Ramos (cell line): Measurements from ENCODE around the gene ADARB2.

Experiments used
- in situ Hi-C: fragments of 300-500 bp; cut with MboI; formaldehyde crosslinking; loops from one replicate; pipeline ENCODE4 v1.14.3; 2022; ENCODE audit warnings: low sequenced_read_pairs; ENCODE audit not compliant: unreplicated experiment

The ADARB2 gene

DNA sequence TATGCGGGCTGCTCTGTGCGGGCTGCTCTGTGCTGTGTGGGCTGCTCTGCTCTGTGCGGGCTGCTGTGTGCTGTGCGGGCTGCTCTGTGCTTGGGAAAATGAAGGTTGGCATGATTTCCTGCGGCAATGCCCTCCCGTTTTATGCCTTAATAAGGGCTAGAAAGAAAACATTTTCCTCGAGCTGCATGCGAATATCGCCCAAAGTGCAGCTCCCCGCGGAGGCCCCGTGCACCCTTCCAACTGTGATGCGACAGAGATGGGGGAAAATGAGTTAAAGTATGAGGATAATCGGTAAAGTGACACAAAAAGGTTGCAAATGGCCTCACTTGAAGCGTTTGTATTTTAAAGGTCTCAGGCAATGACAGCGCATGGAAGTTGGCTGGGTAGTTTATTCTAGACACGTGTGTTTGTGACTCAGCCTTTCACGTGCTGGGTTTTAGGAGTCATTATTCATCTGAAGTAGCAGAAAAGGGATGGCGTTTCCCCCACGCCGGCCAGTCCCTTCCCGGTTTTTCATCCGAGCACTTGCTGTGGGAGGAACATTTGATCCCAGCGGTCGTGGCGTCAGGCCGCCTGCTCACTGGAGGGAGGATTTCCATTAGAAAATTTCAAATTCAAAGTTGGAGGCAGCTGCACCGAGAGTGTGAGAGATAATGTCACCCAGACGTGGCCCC is 220.7 kb downstream of the ADARB2 start:
- in situ Hi-C loops, result no loop called here

DNA sequence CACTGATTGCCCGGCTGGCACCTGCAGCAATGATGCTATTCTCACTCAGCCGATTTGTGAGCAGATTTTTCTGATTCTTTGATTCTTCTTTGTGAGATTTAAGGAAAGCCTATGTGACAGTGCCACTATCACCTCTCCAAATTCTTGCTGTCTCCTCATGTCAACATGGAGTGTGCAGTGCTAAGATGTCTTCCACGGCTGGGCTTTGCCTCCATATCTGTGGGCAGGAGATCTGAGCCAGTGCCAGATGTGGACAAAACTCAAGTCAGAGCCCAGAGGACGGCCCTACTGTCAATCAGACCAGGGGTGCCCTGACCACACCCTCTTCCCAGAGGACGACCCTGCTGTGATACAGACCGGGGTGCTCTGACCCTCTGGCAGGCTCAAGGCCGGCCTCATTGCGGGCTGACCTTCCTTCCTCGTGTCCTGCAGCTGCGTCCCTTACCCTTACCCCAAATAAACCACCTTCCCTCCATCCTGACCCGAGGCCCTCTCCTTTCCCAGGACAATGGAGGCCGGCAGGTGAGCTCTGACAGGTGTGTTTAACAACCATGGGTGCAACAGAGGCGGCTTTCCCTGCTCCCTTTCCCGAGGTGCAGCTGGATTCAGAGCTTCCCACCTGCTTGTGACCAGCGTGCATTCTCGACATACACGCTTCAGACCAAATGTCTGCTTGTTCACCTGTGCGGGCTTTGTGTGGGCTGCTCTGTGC is 221.4 kb downstream of the ADARB2 start:
- in situ Hi-C loops, result no loop called here

- in situ Hi-C loops, result no loop called here
Measured at GRCh38 chr10:1515121-1515779, 222.1 kb downstream of the ADARB2 start.

- in situ Hi-C loops, result no loop called here
Measured at GRCh38 chr10:1514681-1515080, 222.6 kb downstream of the ADARB2 start.

DNA sequence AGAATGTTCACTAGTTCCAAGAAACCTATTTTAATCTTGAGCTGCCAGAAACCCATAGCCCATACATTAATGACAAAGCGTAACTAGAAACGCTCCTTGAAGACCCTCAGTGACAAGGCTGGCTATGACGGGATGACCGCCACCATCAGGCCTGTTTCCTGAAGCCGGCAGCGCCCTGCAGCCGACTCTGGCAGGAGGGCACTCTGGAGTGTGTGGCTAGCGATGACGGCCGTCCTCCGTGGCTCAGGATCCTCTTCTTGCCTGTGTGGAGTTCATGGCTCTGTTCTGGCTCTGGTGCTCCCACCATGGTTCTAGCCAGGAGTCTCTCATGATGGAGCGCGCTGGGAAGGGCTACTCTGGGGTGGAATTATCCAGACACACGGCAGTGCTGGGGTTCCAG is 224.1 kb downstream of the ADARB2 start:
- in situ Hi-C loops, result no loop called here

DNA sequence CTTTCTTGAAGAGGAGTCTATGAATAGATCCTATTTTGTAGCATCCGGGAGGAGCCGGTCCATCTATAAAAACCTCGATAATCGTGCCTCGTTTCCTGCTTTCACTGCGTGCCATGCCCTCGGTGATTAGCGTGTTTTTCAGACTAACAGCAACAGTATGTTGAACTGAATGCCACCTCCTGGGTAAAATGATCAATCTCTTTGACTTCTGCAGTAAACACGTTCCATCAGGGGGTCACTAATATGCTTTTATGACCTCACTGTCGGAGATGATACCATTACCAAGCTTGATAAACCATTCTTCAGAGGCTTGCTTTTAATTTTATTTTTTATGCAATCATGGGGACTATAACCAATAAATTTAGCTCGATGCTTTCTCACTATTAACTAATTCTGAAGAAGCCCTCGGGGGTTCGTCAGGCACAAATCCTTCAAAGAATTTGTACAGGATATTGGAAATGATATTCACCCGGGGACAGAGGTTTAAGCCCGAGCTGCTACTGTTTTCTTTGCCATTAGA is 228.3 kb downstream of the ADARB2 start:
- in situ Hi-C loops, result no loop called here

GRCh38 chr10:1508096-1508495 is 229.2 kb downstream of the ADARB2 start:
- in situ Hi-C loops, result no loop called here

DNA sequence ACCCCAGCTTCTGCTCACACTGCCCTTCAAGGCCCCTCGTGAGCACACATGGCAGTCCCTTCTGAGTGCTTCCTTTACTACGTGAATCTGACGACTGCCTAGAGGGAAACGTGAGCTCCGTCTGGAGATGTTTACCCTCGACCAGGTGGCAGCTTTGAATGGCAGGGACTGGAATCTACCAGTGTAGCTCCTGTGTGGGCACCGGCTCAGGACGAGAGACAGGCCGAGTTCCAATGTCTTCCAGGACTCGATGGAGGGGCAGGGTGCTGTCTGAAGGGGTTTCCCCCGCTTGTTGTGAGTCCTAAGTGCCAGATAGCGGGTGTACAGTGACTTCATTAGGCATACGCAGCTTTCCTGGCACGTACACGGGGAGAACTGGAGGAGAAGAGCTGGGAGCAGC is 229.9 kb downstream of the ADARB2 start:
- in situ Hi-C loops, result no loop called here

GRCh38 chr10:1504940-1505339 is 232.4 kb downstream of the ADARB2 start:
- in situ Hi-C loops, result no loop called here

DNA sequence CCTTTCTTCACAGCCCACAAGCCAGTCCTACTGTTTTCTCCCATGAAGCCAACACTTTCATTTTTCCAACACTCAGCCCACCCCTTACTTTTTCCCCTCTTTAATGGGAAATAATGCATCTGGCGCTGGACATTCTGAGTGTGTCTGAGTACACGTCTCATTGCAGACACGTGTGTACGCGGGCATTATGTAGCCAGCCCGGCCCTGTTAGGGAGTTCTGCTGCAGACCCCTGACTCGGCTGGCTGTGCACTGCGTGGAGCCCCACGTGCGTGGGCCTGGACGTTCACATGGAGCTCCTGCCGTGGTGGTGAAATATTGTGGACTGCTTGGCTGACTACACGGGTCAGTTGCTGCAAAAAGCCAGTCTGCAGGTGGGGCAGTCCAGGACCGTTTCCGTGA is 233.0 kb downstream of the ADARB2 start:
- in situ Hi-C loops, result no loop called here

DNA sequence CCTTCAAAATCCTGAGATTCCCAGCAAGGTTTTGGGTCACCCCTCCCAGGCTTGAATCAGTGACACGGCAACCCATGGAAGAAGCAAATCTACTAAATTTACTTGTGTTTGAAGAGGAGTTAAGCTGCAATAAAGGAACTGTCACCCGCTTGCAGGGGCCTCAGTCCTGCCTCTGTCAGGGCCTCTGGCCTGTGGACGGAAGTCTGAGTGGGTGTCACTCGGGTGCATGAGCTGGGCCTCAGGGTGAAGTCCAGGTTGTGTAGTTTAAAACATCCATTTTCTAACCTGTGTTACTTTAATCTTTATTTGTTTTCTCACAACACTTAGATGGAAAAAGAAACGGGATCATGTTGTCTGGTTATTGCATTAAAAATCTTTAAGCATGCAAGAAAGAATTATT is 234.9 kb downstream of the ADARB2 start:
- in situ Hi-C loops, result no loop called here

DNA sequence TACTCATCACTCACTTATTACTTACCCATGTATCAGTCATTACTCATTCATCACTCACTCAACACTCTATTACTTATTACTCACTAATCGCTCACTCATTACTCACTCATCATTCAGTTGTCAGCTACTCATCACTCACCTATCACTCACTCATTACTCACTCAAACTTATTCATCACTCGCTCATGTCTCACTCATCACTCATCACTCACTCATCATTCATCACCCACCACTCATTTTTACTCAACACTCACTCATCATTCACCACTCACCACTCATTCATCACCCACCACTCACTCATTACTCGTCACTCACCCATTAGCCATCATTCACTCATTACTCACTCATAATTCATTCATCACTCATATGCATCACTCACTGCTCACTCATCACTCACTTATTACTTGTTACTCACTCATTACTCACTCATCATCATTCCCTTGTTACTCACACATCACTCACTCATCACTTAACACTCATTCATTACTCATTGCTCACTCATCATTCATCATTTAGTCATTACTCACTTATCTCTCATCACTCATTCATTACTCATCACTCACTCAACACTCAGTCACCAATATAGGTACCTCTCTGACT is 237.9 kb downstream of the ADARB2 start:
- in situ Hi-C loops, result no loop called here

- in situ Hi-C loops, result no loop called here
Measured at GRCh38 chr10:1498746-1499358, 238.5 kb downstream of the ADARB2 start.

DNA sequence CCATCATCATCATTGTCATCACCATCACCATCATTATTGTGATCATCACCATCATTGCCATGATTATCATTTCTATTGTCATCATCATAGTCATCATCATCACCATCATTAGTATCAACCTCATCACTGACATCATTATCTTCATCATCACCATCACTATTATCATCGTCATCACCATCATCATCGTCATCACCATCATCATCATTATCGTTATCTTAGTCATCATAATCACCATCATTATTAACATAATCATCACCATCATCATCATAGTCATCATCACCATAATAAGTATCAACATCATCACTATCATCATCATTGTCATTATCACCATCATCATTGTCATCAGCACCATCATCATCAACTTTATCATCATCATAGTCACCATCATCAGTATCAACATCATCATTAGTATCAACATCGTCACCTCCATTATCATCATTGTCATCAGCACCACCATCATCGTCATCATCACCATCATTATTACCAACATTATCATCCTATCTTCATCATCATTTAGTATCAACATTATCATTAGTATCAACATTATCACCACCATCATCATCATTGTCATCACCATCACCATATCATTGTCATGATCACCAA is 241.3 kb downstream of the ADARB2 start:
- in situ Hi-C loops, result no loop called here

GRCh38 chr10:1492641-1493040 is 244.7 kb downstream of the ADARB2 start:
- in situ Hi-C loops, result no loop called here

DNA sequence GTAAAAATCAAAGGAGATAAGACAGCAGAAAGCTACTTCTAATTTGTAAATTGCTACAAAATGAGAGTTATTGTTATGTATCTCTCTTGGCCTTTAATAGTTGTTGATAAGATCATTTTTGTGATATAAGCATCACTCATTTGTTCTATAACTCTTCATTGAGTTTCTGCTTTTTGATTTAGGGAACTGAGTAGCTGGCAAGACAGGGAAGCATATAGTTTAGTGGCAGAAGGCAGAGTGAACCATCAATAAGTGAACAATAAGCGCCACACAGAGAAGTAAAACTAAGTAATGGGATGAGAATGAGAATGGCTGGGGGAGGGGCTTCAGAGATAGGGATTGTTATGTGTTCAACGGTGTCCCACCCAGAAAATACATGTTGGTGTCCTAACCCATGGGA is 245.4 kb downstream of the ADARB2 start:
- in situ Hi-C loops, result no loop called here

DNA sequence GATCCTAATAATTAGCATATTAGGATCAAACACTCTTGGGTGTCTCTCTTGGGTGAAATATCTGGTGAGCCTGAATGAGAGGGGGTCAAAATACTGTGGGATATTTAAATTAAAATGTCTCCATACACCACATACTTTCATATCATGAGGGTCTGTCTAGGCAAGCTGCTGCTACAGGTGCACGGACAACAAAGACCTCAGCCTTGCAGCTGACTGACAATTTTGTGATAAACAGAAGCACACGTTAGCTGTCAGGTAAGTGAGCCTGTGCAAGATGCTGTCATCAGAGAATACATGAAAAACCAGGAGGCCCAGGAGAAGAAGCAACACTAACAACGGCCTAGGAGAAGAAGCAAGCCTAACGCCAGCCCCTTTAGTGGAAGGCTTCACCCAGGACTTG is 247.5 kb downstream of the ADARB2 start:
- in situ Hi-C loops, result no loop called here

DNA sequence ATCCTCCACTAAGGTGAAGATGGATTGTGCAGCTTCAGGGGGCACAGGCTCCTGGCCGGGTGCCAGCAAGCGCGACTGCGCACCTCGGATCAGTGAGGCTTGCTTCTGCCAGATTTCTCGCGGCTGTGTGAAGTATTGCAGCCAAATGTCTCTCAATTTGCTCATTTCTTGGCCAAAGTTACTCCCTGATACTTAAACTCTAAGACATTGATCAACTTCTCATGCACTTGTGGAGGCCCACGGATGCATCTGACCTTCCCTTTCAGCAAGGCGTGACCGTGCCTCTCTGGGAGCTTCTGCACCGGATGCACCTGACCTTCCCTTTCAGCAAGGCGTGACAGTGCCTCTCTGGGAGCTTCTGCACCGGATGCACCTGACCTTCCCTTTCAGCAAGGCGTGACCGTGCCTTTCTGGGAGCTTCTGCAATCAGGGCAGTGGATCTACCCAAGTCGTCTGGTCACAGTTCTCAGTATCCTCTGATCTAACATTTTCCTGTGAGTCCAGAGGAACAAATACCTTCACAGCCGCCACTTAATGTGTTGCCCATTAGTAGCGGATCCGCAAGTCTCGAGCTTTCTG is 248.3 kb downstream of the ADARB2 start:
- in situ Hi-C loops, result no loop called here

- in situ Hi-C loops, result no loop called here
Measured at GRCh38 chr10:1486841-1487687, 250.3 kb downstream of the ADARB2 start.
